ENCODE measurements around the gene CBFA2T3. TPM values are rescaled to one million over a fixed set of nuclear protein-coding genes. Genes with fewer than 3 reads are reported as not detected.

CBFA2T3 gene
- polyA plus RNA-seq, 3 donors, result 5.3 to 32.2 (median 6.2) TPM

GRCh38 chr16:88970539-88971065, 6.4 kb downstream of the CBFA2T3 start:
- WGBS (ENCODE audit: insufficient coverage), result 89% methylated on average over 16 of the region's 31 CpGs
- Histone ChIP-seq H3K9me3 (replicated peaks in 1 of 2; ENCODE audit: control insufficient read depth in 1 of 2, insufficient read depth in 1 of 2, low read length in 2 of 2) (no peaks in the 10 kb centered on the region), H3K27me3 (ENCODE audit: control insufficient read depth in 2 of 2, insufficient read depth in 2 of 2, low read length in 2 of 2) (no peaks in the 10 kb centered on the region), H3K4me3 (replicated peaks in 1 of 3; ENCODE audit: low read depth in 2 of 3, low read length in 3 of 3) (no peak overlapping the region), H2AFZ (ENCODE audit: insufficient read depth, low read depth, low read length, poor library complexity, severe bottlenecking) (no peak overlapping the region), H3K4me2 (replicated peaks; ENCODE audit: extremely low read depth, low read length, poor library complexity, severe bottlenecking) (no peak overlapping the region), H3K27ac (ENCODE audit: low read depth in 1 of 2, low read length in 2 of 2) (no peak overlapping the region), H3K36me3 (replicated peaks in 1 of 2; ENCODE audit: control insufficient read depth in 1 of 2, insufficient read depth in 2 of 2, low read length in 2 of 2) (peaks cover 6 to 14% of the 10 kb centered on the region in 2 donors), H3K79me2 (ENCODE audit: insufficient read depth, low read length) (peaks cover 90% of the 10 kb centered on the region), H3K4me1 (ENCODE audit: control insufficient read depth in 1 of 2, insufficient read depth in 2 of 2, low read length in 2 of 2) (peaks cover 84 to 95% of the 10 kb centered on the region in 2 donors), H4K20me1 (ENCODE audit: insufficient read depth, low read length) (peaks cover 99% of the 10 kb centered on the region), H3K9ac (ENCODE audit: insufficient read depth, low read length, poor library complexity, severe bottlenecking) (no peak overlapping the region)
- no peak for TF ChIP-seq CTCF (IDR thresholded peaks at IDR 0.05)
- Mint-ChIP-seq H3K4me1 (peaks cover 82% of the 10 kb centered on the region), H3K27ac (peak overlapping the region in 4 of 7 donors; percentile 18 to 82 (median 70)), H3K9me3 (peaks cover 0 to 3% (median 0%) of the 10 kb centered on the region in 7 donors), H3K36me3 (peaks cover 29 to 47% of the 10 kb centered on the region in 2 donors), H3K4me3 (no peak overlapping the region), H3K27me3 (ENCODE audit: low read depth in 3 of 3) (peaks cover under 1 to 29% (median 19%) of the 10 kb centered on the region in 3 donors)
- DNase-seq, result no peak
- intact Hi-C loops (cut with micrococcal nuclease), result no loop called here

- Mint-ChIP-seq H3K27me3 (ENCODE audit: low read depth in 3 of 3) (peaks cover 2 to 27% (median 19%) of the 10 kb centered on the region in 3 donors), H3K9me3 (peaks cover 0 to 3% (median 0%) of the 10 kb centered on the region in 7 donors), H3K4me3 (peak overlapping the region in 1 of 2 donors; percentile 34), H3K27ac (no peak overlapping the region), H3K36me3 (peaks cover 32 to 48% of the 10 kb centered on the region in 2 donors), H3K4me1 (peaks cover 80% of the 10 kb centered on the region)
- Histone ChIP-seq H2AFZ (ENCODE audit: insufficient read depth, low read depth, low read length, poor library complexity, severe bottlenecking) (no peak overlapping the region), H3K27ac (ENCODE audit: low read depth in 1 of 2, low read length in 2 of 2) (no peak overlapping the region), H4K20me1 (ENCODE audit: insufficient read depth, low read length) (peaks cover 99% of the 10 kb centered on the region), H3K9ac (ENCODE audit: insufficient read depth, low read length, poor library complexity, severe bottlenecking) (no peak overlapping the region), H3K79me2 (ENCODE audit: insufficient read depth, low read length) (peaks cover 85% of the 10 kb centered on the region), H3K4me1 (ENCODE audit: control insufficient read depth in 1 of 2, insufficient read depth in 2 of 2, low read length in 2 of 2) (peaks cover 78 to 92% of the 10 kb centered on the region in 2 donors), H3K27me3 (ENCODE audit: control insufficient read depth in 2 of 2, insufficient read depth in 2 of 2, low read length in 2 of 2) (peaks cover 0 to 2% of the 10 kb centered on the region in 2 donors), H3K4me3 (replicated peaks in 1 of 3; ENCODE audit: low read depth in 2 of 3, low read length in 3 of 3) (no peak overlapping the region), H3K4me2 (replicated peaks; ENCODE audit: extremely low read depth, low read length, poor library complexity, severe bottlenecking) (no peak overlapping the region), H3K36me3 (replicated peaks in 1 of 2; ENCODE audit: control insufficient read depth in 1 of 2, insufficient read depth in 2 of 2, low read length in 2 of 2) (peaks cover 6 to 14% of the 10 kb centered on the region in 2 donors), H3K9me3 (replicated peaks in 1 of 2; ENCODE audit: control insufficient read depth in 1 of 2, insufficient read depth in 1 of 2, low read length in 2 of 2) (no peaks in the 10 kb centered on the region)
- intact Hi-C loops (cut with micrococcal nuclease), result no loop called here
- TF ChIP-seq CTCF (IDR thresholded peaks at IDR 0.05), result no peak
- DNase-seq, result no peak
- 91% methylated on average over 20 of the region's 20 CpGs for WGBS (ENCODE audit: insufficient coverage)
Observed at GRCh38 chr16:88970050-88970449, 7.0 kb downstream of the CBFA2T3 start.

Data from CD14-positive monocyte (primary cell).